PC-9 (cell line): ENCODE results near the gene SMC4.

Source experiments
- CTCF ChIP-seq: fragments of 200-600 bp; sonication (generic); conservative IDR thresholded peaks from 2 replicates; pipeline ENCODE4 v1.6.1; 2017; ENCODE audit warnings: mixed run types, antibody characterized with exemption, mild to moderate bottlenecking, moderate library complexity
- EZH2 ChIP-seq: fragments of 200-600 bp; sonication (generic); IDR thresholded peaks from 2 replicates; pipeline ENCODE4 v1.8.0; 2017; ENCODE audit warnings: antibody characterized with exemption, low read depth

- no peak for TF ChIP-seq EZH2
- peak; percentile 94 for TF ChIP-seq CTCF
These were observed 14.3 kb downstream of the SMC4 start for GRCh38 chr3:160413613-160414248.
